GM19240 (cell line): ENCODE measurements around the gene NHS.
"Not testable (repeated sequence)": the region's sequence is repeated elsewhere in the genome, so short reads cannot be mapped to it uniquely, and the experiment has no call there.

Experiments used
- DNase-seq: peaks from one replicate; pipeline ENCODE4 v3.0.0; 2011; ENCODE audit warnings: low spot score; ENCODE audit not compliant: insufficient read length

NHS gene

DNA sequence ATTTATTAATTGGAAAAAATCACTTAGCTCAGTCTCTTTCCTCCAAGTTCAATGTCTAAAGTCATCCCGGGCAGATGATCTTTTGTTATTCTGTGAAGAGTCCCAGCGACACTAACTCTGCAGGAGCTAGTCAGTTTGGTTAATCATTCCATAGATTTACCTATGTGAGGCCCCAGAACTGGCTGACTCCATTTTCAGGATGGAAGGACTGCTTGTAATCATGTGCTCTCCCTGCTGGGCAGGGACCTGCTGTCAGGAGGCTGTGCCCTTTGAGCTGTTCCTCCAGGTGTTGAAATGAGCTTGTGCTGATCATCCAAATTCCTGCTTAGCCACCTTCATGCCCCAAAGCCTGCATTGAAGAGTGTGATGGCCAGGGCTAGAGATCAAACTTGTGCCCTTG lies 169.8 kb downstream of the NHS start:
- no peak for DNase-seq

DNA sequence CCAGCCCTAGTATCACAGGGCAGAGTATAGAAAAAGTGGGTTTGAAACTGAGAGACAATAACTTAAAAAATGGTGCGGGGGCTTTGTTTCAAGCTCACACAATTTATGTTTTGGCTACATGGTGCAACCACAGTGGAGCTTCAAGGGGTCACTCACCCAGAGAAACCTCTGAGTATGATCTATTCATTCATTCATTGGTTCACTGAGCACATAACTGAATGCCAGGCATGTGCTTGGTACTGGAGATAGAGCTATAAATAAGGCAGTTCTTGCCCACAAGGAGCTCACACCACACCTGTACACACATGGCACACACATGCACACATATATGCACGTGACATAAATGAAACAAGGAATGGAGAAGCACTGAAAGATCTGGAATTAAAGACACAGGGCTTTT lies 171.4 kb downstream of the NHS start:
- DNase-seq = no peak

DNA sequence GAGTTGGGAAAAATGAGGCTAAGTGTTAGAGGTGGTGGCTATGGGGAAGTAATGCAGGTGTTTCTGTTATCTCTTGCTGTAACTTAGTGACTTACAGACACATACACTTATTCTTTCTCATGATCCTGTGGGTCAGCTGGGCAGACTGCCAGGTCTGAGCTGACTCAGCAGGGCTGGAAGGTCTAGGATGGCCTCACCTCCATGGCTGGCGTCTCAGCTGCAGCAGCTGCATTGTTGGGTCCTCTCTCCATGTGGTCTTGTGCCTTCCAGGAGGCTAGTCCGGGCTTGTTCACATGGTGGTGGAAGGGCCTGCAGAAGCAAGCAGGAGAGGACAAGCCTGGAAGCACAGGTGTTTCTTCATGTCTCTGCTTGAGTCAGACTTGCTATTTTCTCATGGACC lies 172.7 kb downstream of the NHS start:
- DNase-seq = no peak

DNA sequence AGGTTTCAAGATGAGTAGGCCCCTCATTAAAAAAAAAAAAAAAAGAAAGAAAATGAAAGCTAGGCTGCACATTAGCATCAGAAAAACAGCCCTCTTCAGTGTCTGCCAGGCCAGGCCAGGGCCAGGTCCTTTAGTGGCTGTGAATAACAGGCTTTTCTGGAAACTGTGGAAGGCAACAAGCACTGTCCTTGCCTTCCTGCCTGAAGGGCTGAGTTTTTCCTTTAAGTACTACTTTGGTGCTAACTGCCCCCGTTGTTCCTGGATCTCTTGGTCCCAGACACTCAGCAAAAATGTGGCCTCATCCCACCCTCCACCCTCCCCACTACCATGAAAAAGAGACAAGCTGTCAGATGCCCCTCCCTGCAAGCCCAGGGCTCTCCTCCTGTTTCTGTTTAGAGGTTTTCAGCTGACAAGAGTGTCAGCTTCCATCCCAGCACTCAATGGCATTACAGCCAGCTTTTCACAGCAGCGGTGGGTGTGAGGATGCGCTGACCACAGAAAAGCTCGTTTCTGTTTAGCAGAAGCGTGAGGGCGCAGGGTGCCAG lies 174.2 kb downstream of the NHS start:
- DNase-seq = no peak

DNA sequence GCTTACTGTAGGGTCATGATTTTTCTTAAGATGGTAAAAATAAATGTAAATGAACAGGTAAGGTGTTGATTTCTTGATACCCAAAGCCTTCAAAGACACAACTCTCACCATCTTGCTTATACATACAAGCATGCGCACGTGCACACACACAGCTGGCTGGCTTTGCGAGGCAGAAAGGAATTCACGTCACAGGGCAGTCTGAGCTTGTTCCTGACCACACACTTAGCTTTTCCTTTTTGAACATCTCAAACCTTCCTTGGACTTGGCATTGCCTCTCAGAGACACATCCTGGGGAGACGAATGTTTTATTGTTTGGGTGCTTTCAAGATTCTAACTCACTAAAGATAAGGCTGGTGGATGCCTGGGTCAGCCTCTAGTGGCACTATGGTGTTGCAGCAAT lies 175.0 kb downstream of the NHS start:
- no peak for DNase-seq

DNA sequence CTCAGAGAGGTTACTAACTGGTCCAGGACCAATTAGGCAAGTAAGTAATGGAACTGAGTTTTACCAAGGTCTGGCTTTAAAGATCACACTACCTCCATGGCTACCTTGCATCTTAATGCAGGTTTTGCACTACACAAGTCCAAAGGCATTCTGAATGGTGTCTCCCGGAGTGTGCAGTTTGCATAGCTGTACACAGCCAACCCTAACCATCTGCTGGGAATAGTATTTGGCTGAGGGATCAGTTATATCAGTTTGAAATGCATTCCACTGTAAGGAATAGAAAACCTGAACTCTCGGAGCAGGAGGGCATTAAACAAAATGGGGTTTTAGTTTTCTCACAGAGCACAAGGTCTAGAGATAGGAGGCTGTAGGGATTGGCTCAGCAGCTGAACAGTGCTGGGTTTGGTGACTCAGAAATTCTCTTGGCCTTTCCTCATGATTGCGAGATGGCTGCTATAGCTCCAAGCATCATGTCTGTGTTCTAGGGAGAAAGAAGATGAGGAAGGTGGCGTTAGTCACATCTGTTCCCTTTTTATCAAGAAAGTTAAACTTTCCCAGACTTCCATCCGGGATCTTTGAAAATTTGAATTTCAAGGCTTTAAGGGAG lies 177.1 kb downstream of the NHS start:
- DNase-seq = no peak

DNA sequence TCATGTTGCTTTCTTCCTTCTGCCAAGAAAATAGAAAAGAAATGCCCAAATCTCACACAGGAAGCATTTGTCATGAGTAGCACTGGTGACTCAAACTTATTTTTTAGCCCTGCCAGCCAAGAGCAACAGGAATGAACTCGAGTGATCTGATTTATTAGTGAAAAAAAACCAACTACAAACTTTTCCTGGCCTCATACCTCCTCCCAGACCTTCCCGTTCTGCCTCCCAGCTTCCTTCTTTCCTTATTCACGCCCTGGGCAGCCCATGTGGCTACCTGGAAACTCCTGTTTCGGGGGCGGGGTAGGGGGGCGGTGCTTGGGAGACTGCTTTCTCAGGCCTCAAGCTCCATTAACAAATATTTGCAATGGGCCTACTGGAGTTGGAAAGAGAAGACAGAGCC lies 178.5 kb downstream of the NHS start:
- DNase-seq = no peak

DNA sequence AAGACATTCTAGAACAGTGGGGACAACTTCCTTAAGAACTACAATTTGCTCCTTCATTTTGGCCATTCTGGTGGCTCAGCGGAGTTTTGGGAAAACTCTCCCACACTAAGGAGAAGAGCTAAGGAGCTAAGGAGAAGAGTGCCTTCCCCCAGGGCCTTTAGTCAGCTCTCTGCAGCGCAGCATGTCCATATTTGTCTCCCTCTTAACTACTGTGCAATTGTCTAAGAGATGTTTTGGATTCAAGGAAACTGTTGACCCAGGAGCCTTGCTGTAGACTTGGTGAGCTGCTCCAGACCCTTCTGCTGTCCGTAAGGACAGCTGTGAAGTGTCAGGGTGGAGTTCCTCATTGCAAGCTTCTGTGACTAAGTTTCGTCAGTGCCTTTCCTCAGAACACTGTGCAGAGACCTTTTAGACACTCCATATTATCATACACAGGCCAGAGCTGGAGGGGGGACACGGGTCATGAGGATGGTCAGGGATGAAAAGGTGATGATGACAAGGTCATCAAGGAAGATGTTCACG lies 179.0 kb downstream of the NHS start:
- DNase-seq = no peak

DNA sequence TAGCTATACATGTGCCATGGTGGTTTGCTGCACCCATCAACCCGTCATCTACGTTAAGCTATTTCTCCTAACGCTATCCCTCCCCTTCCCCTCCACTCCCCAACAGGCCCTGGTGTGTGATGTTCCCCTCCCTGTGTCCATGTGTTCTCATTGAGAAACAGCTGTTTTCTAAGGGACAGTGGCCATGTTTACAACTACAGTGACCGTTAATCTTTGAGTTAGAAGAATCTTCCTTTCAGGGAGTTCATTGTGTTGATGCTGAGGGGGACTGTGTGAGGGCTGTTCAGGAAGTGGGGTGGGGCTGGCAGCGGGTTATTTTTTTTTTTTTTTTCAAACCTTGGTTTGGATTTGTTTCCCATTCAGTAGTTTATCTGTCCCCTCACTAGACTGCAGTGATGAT lies 179.9 kb downstream of the NHS start:
- no peak for DNase-seq

DNA sequence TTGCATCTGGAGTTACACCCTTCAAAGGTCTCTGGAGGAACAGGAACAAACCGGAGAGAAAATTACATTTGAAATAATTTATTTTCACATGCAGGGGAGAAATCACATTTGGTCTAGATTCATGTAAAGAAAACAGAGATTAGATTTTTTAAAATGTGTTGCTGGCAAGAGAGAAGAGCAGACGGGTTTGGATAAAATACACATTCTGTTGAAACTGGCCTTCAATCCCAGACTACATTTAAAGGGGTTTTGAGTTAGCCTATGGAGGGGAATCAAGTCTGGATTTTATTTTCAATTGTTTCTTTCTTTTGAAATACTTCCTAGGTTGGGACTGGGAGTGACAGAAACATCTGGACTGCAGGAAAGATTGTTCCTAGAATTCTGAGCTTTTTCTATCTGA lies 180.8 kb downstream of the NHS start:
- DNase-seq = no peak

DNA sequence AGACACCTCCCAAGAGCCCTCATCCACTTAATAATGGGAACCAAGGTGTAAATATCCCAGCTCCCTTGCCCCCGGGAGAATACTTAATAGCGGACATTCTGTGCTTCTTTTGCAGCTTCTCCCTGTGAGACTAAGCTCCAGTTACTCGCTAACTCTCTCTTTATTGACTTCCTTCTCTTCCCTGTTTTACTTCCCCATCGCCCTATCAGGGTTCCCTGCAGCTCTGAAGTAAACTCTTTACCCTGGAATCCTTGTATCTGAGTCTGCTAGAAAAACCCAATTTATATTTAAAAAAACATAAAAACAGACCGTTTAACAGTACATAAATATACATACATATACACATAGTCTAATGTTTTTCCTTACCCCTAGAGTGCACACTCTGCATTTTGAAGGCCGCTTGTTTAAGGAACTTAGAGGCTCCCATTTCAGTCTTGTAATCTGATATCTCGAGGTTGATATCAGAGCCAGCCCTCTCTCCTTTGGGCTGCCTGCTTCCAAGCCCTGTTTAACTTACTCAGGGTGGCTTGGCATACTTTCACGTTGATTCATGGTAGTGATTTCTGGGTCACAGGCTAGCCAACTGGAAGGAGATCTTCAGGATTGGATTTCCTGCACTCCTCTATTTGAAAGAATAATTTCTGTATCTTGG lies 184.9 kb downstream of the NHS start:
- DNase-seq = no peak

DNA sequence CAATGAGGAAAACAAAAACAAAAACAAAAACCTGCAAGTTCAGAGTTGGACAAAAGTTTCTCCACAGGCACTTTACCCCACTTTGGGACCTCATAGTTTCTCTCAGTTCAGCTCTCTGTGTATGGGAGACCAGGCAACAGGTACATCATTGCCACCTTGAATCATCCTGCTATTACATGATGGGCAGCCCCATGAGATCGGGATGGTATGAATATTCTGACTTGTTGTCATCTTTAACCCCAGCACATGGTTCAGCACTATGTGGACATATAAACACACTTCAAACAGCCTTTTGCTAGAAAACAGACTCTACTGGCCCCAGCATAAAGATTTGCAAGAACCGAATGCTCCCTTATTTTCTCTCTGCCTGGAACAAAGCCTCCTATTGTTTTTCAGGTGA lies 185.4 kb downstream of the NHS start:
- DNase-seq = no peak

DNA sequence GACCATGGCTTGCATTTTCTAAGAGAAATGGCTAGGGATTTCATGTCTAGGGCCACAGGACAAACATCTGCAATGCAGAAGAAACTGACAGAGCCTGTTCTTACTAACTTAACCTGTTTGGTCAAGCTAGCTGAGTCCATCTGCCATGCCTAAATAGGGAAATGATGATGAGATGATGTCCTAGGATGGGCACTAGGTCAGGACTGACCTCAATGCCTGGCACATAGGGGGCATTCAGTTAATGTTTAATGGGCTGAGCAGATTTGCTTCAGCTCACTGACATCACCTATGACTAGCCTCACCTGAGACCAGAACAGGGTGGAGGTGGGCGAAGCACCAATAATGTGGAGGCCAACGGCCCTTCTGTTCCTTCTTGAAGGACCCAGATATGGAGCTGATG lies 188.1 kb downstream of the NHS start:
- DNase-seq = no peak

DNA sequence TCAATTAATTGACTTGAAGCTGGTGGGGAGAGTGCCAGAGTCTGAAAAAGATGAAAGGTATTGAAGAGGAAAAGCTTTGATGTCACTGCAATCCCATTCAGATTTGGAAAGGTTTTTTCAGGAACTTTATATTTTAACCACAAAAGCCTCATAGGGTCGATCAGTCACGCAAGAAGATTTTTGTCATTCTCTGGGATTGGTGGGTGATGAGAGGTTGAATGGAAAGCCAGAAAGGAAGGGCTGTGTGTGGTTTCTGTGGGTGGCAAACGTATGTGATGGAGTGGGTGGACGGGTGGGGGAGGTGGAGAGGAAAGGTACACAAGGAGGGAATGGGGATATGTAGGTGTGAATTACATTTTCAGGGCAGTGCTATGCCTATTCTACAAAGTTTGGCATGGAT lies 188.5 kb downstream of the NHS start:
- no peak for DNase-seq

DNA sequence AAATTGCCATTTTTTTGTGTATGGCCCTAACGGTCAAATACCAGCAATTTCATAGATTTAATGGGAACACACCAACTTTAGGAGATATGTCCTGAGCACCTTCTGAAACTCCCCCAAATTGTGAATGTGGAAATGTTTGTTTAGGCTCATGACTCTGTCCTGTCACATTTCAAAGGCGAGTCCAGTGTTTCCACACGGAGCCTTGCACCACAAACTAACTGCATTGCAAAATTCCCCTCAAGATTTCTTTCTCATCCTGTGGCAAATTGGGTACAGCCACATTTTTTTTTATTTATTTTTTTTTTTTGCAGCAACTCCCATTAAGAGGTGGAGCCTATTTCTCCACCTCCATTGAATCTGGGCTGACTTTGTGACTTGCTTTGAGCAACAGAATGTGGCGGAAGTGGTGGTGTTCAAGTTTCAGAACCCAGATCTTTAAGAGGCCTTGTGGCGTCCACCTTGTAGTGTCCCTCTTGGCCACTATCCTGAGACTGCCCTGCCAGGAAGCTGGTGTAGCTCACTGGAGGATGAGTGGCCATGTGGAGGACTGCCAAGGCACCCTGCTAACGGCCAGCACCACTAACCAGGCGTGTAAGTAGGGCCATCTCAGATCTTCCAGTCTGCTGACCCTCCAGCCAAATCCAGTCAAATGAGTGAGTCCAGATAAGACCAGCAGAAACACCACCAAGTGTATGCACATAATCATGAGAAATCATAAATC lies 189.8 kb downstream of the NHS start:
- DNase-seq = no peak

DNA sequence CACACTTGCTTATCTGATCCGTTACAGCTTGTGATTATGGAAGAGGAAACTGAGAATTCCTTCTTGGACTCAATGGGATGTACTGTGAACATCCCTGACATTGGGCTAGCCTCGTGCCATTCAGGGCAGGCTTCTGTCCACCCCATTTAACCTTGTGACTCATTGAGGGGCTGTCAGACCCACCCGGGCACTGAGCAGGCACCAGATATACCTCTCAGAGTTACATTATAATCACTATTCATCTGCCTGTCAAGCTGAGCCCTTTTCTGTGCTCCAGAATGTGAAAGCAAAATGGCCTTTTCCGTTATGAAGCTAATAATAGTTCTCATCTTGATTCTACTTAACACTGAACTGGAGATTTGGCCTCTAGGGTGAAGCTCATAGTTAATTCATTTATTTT lies 191.7 kb downstream of the NHS start:
- DNase-seq = no peak

DNA sequence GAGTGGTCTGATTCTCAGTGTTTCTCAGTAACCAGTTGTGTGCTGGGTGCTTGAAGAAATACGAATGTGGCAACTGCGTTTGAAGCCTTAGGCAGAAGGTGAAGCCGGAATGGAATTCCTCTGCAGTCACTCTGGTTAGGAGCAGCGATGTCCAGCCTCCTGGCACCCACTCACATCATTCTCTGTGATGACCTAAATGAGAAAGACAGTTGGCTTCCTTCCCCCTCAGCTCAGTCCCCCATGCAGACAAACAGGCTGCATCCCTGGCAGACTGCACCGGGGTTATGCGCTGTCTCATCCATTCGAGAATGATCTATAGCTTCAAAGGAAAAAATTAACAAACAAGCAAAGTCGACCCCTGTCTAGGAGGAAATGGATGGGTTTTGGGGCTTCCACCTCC lies 192.2 kb downstream of the NHS start:
- DNase-seq = no peak

DNA sequence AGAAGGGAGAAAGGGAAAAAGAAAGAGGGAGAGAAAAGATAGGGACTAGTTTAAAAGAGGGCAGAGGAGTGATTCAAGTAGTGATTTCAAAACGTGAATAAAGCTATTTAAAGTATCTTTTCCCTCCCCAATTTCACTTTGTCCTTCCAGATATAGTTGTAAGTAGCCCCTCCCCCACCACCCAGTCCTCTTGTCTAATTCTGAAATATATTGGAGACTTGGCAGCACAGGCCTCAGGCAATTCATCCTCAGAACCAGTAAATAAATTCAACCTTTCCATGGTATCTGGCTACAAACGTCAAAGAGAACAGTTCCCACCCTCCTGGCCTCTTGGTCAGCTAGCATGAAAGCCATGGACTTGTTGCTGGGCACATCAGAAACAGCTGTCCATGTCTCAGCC lies 192.8 kb downstream of the NHS start:
- DNase-seq = no peak

DNA sequence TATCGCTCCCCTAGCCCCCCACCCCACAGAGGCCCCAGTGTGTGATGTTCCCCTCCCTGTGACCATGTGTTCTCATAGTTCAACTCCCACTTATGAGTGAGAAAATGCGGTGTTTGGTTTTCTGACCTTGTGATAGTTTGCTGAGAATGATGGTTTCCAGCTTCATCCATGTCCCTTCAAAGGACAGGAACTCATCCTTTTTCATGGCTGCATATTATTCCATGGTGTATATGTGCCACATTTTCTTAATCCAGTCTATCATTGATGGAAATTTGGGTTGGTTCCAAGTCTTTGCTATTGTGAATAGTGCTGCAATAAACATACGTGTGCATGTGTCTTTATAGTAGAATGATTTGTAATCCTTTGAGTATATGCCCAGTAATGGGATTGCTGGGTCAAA lies 193.8 kb downstream of the NHS start:
- DNase-seq = not testable (repeated sequence)

DNA sequence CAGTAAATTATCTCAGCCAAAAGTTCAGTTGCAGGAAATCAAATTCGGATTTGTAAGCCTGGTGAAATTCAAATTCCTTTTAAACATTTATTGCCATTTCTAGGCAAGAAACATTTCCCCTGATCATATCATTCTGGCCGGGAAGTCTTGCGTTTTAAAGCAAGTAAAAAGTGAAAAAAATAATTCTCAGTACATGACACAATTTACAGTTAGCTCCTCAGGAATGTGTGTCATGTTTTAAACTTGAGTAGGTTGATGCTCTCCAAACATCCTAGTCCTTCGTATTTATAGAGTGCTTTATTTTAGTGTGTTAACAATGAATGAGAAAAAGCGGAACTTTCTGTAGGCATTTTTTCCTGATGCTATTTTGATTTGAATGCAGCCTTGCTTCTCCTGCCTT lies 204.0 kb downstream of the NHS start:
- DNase-seq = no peak

DNA sequence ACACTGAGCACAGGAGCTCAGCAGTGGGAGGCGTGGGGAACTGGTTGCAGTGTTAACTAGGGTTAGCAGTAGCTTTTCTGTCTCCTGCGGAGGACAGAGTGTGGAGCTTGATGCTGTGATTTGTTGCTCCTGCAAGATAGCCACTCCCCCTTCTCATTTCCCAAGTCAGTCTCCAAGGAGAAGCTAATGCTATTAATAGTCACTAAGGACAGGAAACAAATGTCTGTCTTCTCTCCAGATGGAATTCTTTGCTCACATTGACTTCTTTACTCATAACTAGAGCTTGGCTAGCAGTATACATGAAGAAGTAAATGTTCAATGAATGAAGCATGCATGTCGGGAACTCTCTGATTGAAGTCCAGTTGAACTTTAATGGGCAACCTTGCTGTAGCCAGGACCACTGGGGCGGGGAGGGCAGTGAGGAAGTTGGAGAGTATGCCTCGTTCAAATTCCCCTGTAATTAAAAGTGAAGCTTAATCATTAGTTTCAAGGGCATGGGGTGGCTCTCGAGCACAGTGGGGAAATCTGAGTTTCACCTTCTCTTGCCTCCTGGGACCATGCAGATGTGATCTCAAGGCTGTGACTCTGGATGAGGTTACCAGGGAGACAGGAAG lies 205.6 kb downstream of the NHS start:
- DNase-seq = no peak

DNA sequence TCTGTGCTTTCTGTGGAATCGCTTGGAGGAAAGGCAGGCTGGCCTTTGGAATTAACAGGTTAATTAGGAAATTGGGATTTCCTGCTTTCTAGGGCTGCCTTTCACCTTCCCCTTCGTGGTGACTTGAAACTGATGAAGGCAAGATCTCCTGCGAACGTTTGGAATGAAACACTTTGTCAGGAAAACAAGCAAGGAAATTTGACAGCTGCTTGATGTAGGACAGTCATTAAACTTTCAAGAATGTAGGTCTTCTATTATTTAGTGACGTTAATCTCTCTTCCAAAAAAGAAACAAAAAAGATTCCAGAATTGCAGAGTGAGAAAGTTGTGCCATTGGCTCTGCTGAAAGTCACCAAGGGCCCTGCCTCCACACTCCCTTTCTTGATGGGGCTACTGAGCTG lies 206.6 kb downstream of the NHS start:
- DNase-seq = no peak
